Omental fat pad (tissue), 4 donors: Measurements from ENCODE around the gene SARDH. TPM values are rescaled to one million over a fixed set of nuclear protein-coding genes. Genes with fewer than 3 reads are reported as not detected.
"Not testable (repeated sequence)": the region's sequence is repeated elsewhere in the genome, so short reads cannot be mapped to it uniquely, and the experiment has no call there.

Experiments
- ATAC-seq: fragments of 150-250 bp; one replicate; pipeline ENCODE4 v1.9.1; 2016; ENCODE audit warnings: mild to moderate bottlenecking, moderate library complexity; ENCODE audit not compliant: low FRiP score
- DNase-seq: peaks from one replicate; pipeline ENCODE4 v3.0.0-alpha.2; 2019; ENCODE audit warnings: low spot score
- CTCF ChIP-seq, 3 donors: fragments of 450-650 bp; IDR thresholded peaks; one replicate each; pipeline ENCODE4 v1.5.1; 2016 to 2017; ENCODE audit warnings: antibody characterized with exemption in 3 of 3, mild to moderate bottlenecking in 3 of 3, moderate library complexity in 2 of 3
- total RNA-seq, 4 donors: library from RNA; depleted of rRNA; stranded (reverse); fragments of >200 nt; gene quantifications; one replicate each; pipeline ENCODE4 v1.1.0, GENCODE V29; 2016

SARDH gene
- total RNA-seq, 4 donors from 2014 or later: 0.56 to 6.9 (median 1.8) TPM

- no peak for TF ChIP-seq CTCF (IDR thresholded peaks at IDR 0.05)
- ATAC-seq (no peak), DNase-seq (no peak)
These were observed 58.6 kb downstream of the SARDH start for GRCh38 chr9:133679466-133680061.

GRCh38 chr9:133679056-133679455 lies 59.1 kb downstream of the SARDH start:
- ATAC-seq (no peak), DNase-seq (no peak)
- no peak for TF ChIP-seq CTCF (IDR thresholded peaks at IDR 0.05)

- ATAC-seq: no peak
- no peak for TF ChIP-seq CTCF (IDR thresholded peaks at IDR 0.05)
- no peak for DNase-seq
These were observed 60.8 kb downstream of the SARDH start for GRCh38 chr9:133677126-133678010.

- no peak for TF ChIP-seq CTCF (IDR thresholded peaks at IDR 0.05)
- no peak for DNase-seq
- ATAC-seq: no peak
These were observed 61.7 kb downstream of the SARDH start for GRCh38 chr9:133676450-133676849.

GRCh38 chr9:133675796-133676195 lies 62.4 kb downstream of the SARDH start:
- ATAC-seq, DNase-seq: not testable (repeated sequence)

- no peak for TF ChIP-seq CTCF (IDR thresholded peaks at IDR 0.05)
- DNase-seq (no peak), ATAC-seq (no peak)
These were observed 64.1 kb downstream of the SARDH start for GRCh38 chr9:133674091-133674490.

GRCh38 chr9:133673258-133673655 lies 64.9 kb downstream of the SARDH start:
- ATAC-seq: no peak
- TF ChIP-seq CTCF (IDR thresholded peaks at IDR 0.05): no peak
- no peak for DNase-seq
